ENCODE measurements around the gene CNPY1. TPM values are rescaled to one million over a fixed set of nuclear protein-coding genes. Genes with fewer than 3 reads are reported as not detected.

Gene CNPY1
- total RNA-seq, 1 experiment from 2014 or later, result not detected

DNA sequence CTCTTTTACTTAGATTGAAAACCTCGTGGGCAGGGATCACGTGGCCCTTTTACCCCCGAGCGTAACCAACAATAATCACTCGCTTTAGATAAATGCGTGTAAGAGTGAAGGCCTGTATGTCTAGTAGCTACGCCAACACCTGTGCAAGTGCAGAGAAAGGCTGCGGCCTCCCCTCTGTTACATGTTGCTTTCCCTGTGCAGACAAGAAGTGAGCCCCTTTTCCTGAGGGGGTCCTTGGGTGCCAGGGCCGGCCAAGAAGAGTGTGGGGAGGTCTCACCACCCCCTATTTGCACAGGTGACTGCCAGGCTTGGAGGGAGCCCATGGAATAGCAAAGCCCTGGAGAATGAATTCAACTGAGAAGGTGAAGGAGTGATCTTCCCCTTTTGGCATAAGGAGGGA is 35.6 kb upstream of the CNPY1 start:
- Histone ChIP-seq H3K18ac (ENCODE audit: insufficient read length, low read depth, low read length) (no peak overlapping the region), H3K79me1 (ENCODE audit: insufficient read depth, low read depth, low read length, poor library complexity, severe bottlenecking) (no peaks in the 10 kb centered on the region), H3K27me3 (ENCODE audit: insufficient read depth, low read length) (no peaks in the 10 kb centered on the region), H4K8ac (replicated peaks; ENCODE audit: insufficient read length, low read depth, low read length) (no peak overlapping the region), H2BK120ac (ENCODE audit: low read depth, low read length, poor library complexity, severe bottlenecking) (no peak overlapping the region), H3K4ac (ENCODE audit: low read depth, low read length) (no peak overlapping the region), H2AFZ (ENCODE audit: low read length) (no peak overlapping the region), H3K56ac (ENCODE audit: insufficient read length, low read depth, low read length) (no peak overlapping the region), H2BK15ac (ENCODE audit: low read depth, low read length) (no peak overlapping the region), H4K91ac (ENCODE audit: insufficient read length, low read depth, low read length) (no peak overlapping the region), H4K20me1 (ENCODE audit: control insufficient read depth, insufficient read depth, insufficient read length) (no peaks in the 10 kb centered on the region), H3K23me2 (ENCODE audit: insufficient read length, low read depth, low read length, poor library complexity, severe bottlenecking) (no peaks in the 10 kb centered on the region), H2BK5ac (ENCODE audit: insufficient read length, low read length) (no peak overlapping the region), H3K9me3 (ENCODE audit: control insufficient read depth, low read depth, low read length) (no peaks in the 10 kb centered on the region), H2AK5ac (ENCODE audit: insufficient read length, low read length) (no peak overlapping the region), H2BK12ac (ENCODE audit: insufficient read length, low read depth, low read length) (no peak overlapping the region), H3K27ac (ENCODE audit: insufficient read length, low read depth, low read length) (no peak overlapping the region), H3K4me2 (ENCODE audit: insufficient read depth, insufficient read length, low read length) (no peak overlapping the region), H3K79me2 (ENCODE audit: insufficient read depth, low read length) (no peaks in the 10 kb centered on the region), H3K9ac (ENCODE audit: extremely low read depth, insufficient read length, low read length) (no peak overlapping the region), H3T11ph (ENCODE audit: low read length) (no peak overlapping the region), H3K23ac (ENCODE audit: insufficient read length, low read depth, low read length) (no peak overlapping the region), H2BK20ac (ENCODE audit: low read depth, low read length, poor library complexity, severe bottlenecking) (no peak overlapping the region), H3K14ac (ENCODE audit: insufficient read depth, low read length) (no peak overlapping the region), H4K5ac (ENCODE audit: insufficient read length, low read depth, low read length) (no peak overlapping the region), H3K4me1 (ENCODE audit: insufficient read depth, low read length) (no peaks in the 10 kb centered on the region)
- H3K27ac Mint-ChIP-seq, result no peak overlapping the region
- peaks cover 2 to 4% of the 10 kb centered on the region in 2 experiments; a peak in 2 of 4 replicates for H3K4me1 Mint-ChIP-seq
- H3K27me3 Mint-ChIP-seq (ENCODE audit: low read depth), result peaks cover 22% of the 10 kb centered on the region
- no peak overlapping the region for H3K4me3 Mint-ChIP-seq
- no peaks in the 10 kb centered on the region for H3K9me3 Mint-ChIP-seq
- no peak for TF ChIP-seq CTCF (conservative IDR thresholded peaks at IDR 0.05)
- no peaks in the 10 kb centered on the region for H3K36me3 Mint-ChIP-seq (ENCODE audit: insufficient read depth in 1 of 3, low read depth in 3 of 3)
- DNase-seq, result no peak
- WGBS (ENCODE audit: extremely low coverage, insufficient read length, low lambda C conversion rate), result no CpG with 5 or more reads among the region's 9 CpGs

Measured in H9 (cell line).